IMR-90 (cell line): ENCODE measurements around the gene ADAMTS3. TPM values are rescaled to one million over a fixed set of nuclear protein-coding genes. Genes with fewer than 3 reads are reported as not detected.

Experiments used
- ATAC-seq: fragments of 200-7000 bp; cut with Tn5 transposase; 2 replicates; pipeline ENCODE4 v1.9.1; 2020; ENCODE audit warnings: low read depth, mild to moderate bottlenecking, moderate library complexity
- BruUV-seq: library from RNA; stranded (reverse); fragments of 400-500 nt; replicated peaks from 2 replicates; lab custom pipeline; 2021; lab: Mats Ljungman, UMichigan
- CTCF ChIA-PET: fragments of 300-600 bp; formaldehyde crosslinking; extraction: SDS; loops from one replicate; lab custom pipeline; 2021; ENCODE audit warnings: antibody characterized with exemption; lab: Yijun Ruan, JAX
- POLR2A ChIA-PET: fragments of 300-600 bp; sonication (Branson Sonifier 250); formaldehyde crosslinking; loops from one replicate; lab custom pipeline; 2022; ENCODE audit warnings: antibody characterized with exemption; ENCODE audit not compliant: unreplicated experiment; lab: Charles Lee
- DNase-seq: peaks from one replicate; pipeline ENCODE4 v3.0.0; 2013
- H2AFZ ChIP-seq: replicated peaks from 2 replicates; pipeline ENCODE3; 2013; ENCODE audit warnings: low read length, mild to moderate bottlenecking; ENCODE audit not compliant: poor library complexity
- H2AK5ac ChIP-seq: 2 replicates; pipeline ENCODE4 v1.6.1; 2013; ENCODE audit warnings: low read depth, low read length, inconsistent platforms
- H2AK9ac ChIP-seq: replicated peaks from 2 replicates; pipeline ENCODE3; 2013; ENCODE audit warnings: mild to moderate bottlenecking, low read depth, low read length, moderate library complexity; ENCODE audit not compliant: poor library complexity
- H2BK120ac ChIP-seq: 2 replicates; pipeline ENCODE4 v1.6.1; 2013; ENCODE audit warnings: low read depth, low read length, inconsistent platforms
- H2BK15ac ChIP-seq: 3 replicates; pipeline ENCODE4 v1.6.1; 2013; ENCODE audit warnings: low read depth, low read length, inconsistent platforms
- H2BK20ac ChIP-seq: 2 replicates; pipeline ENCODE4 v1.6.1; 2013; ENCODE audit warnings: low read depth, mild to moderate bottlenecking, inconsistent platforms, low read length, moderate library complexity
- H2BK5ac ChIP-seq: 2 replicates; pipeline ENCODE4 v1.6.1; 2013; ENCODE audit warnings: mild to moderate bottlenecking, low read depth, low read length, inconsistent platforms; ENCODE audit not compliant: poor library complexity, severe bottlenecking
- H3K14ac ChIP-seq: replicated peaks from 2 replicates; pipeline ENCODE4 v1.6.1; 2013; ENCODE audit warnings: low read depth, low read length, inconsistent platforms
- H3K18ac ChIP-seq: 2 replicates; pipeline ENCODE4 v1.6.1; 2013; ENCODE audit warnings: low read depth, low read length, control low read depth
- H3K23ac ChIP-seq: 2 replicates; pipeline ENCODE4 v1.6.1; 2013; ENCODE audit warnings: low read depth, low read length, inconsistent platforms
- H3K27ac ChIP-seq: 2 replicates; pipeline ENCODE4 v1.5.1; 2013; ENCODE audit warnings: mild to moderate bottlenecking, control low read depth, low read length; ENCODE audit not compliant: insufficient read depth
- H3K27me3 ChIP-seq: 2 replicates; pipeline ENCODE4 v1.6.1; 2013; ENCODE audit warnings: low read length; ENCODE audit not compliant: control insufficient read depth, insufficient read depth
- H3K36me3 ChIP-seq: 2 replicates; pipeline ENCODE4 v1.6.1; 2013; ENCODE audit warnings: low read length, mixed read lengths; ENCODE audit not compliant: control insufficient read depth, insufficient read depth
- H3K4ac ChIP-seq: 2 replicates; pipeline ENCODE4 v1.6.1; 2013; ENCODE audit warnings: low read depth, low read length, inconsistent platforms
- H3K4me1 ChIP-seq: 2 replicates; pipeline ENCODE4 v1.6.1; 2013; ENCODE audit warnings: low read length, mixed read lengths; ENCODE audit not compliant: control insufficient read depth, insufficient read depth
- H3K4me2 ChIP-seq: 2 replicates; pipeline ENCODE4 v1.6.1; 2013; ENCODE audit warnings: low read depth, mild to moderate bottlenecking, control low read depth, low read length, moderate library complexity
- H3K4me3 ChIP-seq: 2 replicates; pipeline ENCODE4 v1.5.1; 2013; ENCODE audit warnings: low read depth, mild to moderate bottlenecking, control low read depth, low read length, moderate library complexity; ENCODE audit not compliant: insufficient read depth
- H3K56ac ChIP-seq: 2 replicates; pipeline ENCODE4 v1.6.1; 2013; ENCODE audit warnings: low read length, inconsistent platforms; ENCODE audit not compliant: insufficient read depth; ENCODE audit errors: extremely low read depth
- H3K79me1 ChIP-seq, 2 experiments: 2 replicates each; pipeline ENCODE4 v1.6.1; 2013; ENCODE audit warnings: low read length in 2 of 2, inconsistent platforms in 1 of 2, low read depth in 1 of 2
- H3K9ac ChIP-seq: 2 replicates; pipeline ENCODE4 v1.6.1; 2013; ENCODE audit warnings: low read depth, low read length, control low read depth
- H3K9me1 ChIP-seq: 2 replicates; pipeline ENCODE4 v1.6.1; 2013; ENCODE audit warnings: low read length, inconsistent platforms; ENCODE audit not compliant: insufficient read depth
- H3K9me3 ChIP-seq: 2 replicates; pipeline ENCODE4 v1.6.1; 2013; ENCODE audit warnings: low read length; ENCODE audit not compliant: control insufficient read depth, insufficient read depth
- H4K20me1 ChIP-seq: 2 replicates; pipeline ENCODE4 v1.6.1; 2013; ENCODE audit warnings: low read length, inconsistent platforms; ENCODE audit not compliant: insufficient read depth
- H4K5ac ChIP-seq: 2 replicates; pipeline ENCODE4 v1.6.1; 2013; ENCODE audit warnings: mild to moderate bottlenecking, low read depth, low read length, control low read depth
- H4K8ac ChIP-seq, 2 experiments: 2 replicates each; pipeline ENCODE4 v1.6.1; 2013; ENCODE audit warnings: low read depth in 2 of 2, low read length in 2 of 2, control low read depth in 1 of 2, inconsistent platforms in 1 of 2
- H4K91ac ChIP-seq: 2 replicates; pipeline ENCODE4 v1.6.1; 2013; ENCODE audit warnings: low read depth, low read length, inconsistent platforms; ENCODE audit not compliant: insufficient read depth
- BHLHE40 ChIP-seq: fragments of 150-350 bp; IDR thresholded peaks from 2 replicates; pipeline ENCODE4 v1.6.1; 2016; ENCODE audit warnings: mild to moderate bottlenecking, low read depth, low read length
- CEBPB ChIP-seq: IDR thresholded peaks from 2 replicates; pipeline ENCODE4 v1.6.1; 2012; ENCODE audit warnings: low read depth, low read length, improper control_type of control experiment
- CHD1 ChIP-seq: IDR thresholded peaks from 2 replicates; pipeline ENCODE4 v1.6.1; 2012; ENCODE audit warnings: low read depth, low read length, improper control_type of control experiment
- FOS ChIP-seq: fragments of 150-350 bp; IDR thresholded peaks from 2 replicates; pipeline ENCODE4 v1.6.1; 2016; ENCODE audit warnings: low read depth, low read length
- MAFK ChIP-seq: IDR thresholded peaks from 2 replicates; pipeline ENCODE4 v1.6.1; 2012; ENCODE audit warnings: low read depth, low read length, improper control_type of control experiment
- MAZ ChIP-seq: IDR thresholded peaks from 2 replicates; pipeline ENCODE4 v1.6.1; 2012; ENCODE audit warnings: low read depth, mild to moderate bottlenecking, low read length, improper control_type of control experiment, moderate library complexity, borderline replicate concordance
- MXI1 ChIP-seq: IDR thresholded peaks from 2 replicates; pipeline ENCODE4 v1.6.1; 2012; ENCODE audit warnings: low read depth, mild to moderate bottlenecking, low read length, moderate library complexity, borderline replicate concordance
- NFE2L2 ChIP-seq: fragments of 150-350 bp; IDR thresholded peaks from 2 replicates; pipeline ENCODE4 v1.6.1; 2016; ENCODE audit warnings: low read depth, mild to moderate bottlenecking, low read length
- POLR2A ChIP-seq: IDR thresholded peaks from 2 replicates; pipeline ENCODE4 v1.6.1; 2012; ENCODE audit warnings: mild to moderate bottlenecking, low read depth, low read length
- RAD21 ChIP-seq: IDR thresholded peaks from 2 replicates; pipeline ENCODE4 v1.6.1; 2012; ENCODE audit warnings: low read length, improper control_type of control experiment
- RCOR1 ChIP-seq: IDR thresholded peaks from 2 replicates; pipeline ENCODE4 v1.6.1; 2012; ENCODE audit warnings: mild to moderate bottlenecking, low read length, improper control_type of control experiment; ENCODE audit not compliant: insufficient replicate concordance
- RFX5 ChIP-seq: IDR thresholded peaks from 2 replicates; pipeline ENCODE4 v1.8.0; 2012; ENCODE audit warnings: low read depth, mild to moderate bottlenecking, low read length, moderate library complexity
- SMC3 ChIP-seq: fragments of 150-350 bp; IDR thresholded peaks from 2 replicates; pipeline ENCODE4 v1.6.1; 2016; ENCODE audit warnings: low read depth, mild to moderate bottlenecking, antibody characterized with exemption, low read length, moderate library complexity
- WGBS, 2 experiments: methylation state at CpG; one replicate each; pipeline versions ENCODE4 v1.1.5 to v1.1.7; 2013; ENCODE audit warnings: missing lambda C conversion rate in 2 of 2; ENCODE audit not compliant: insufficient read length in 1 of 2; ENCODE audit errors: extremely low coverage in 2 of 2; 5-methylcytosine and 5-hydroxymethylcytosine counted together
- dilution Hi-C: fragments of 300-500 bp; cut with HindIII; formaldehyde crosslinking; loops from one replicate; pipeline ENCODE4 v1.14.3; 2018; ENCODE audit warnings: low sequenced_read_pairs; ENCODE audit not compliant: unreplicated experiment
- in situ Hi-C: fragments of 300-500 bp; cut with MboI; formaldehyde crosslinking; loops from 3 replicates; pipeline ENCODE4 v1.14.3; 2019; ENCODE audit warnings: low sequenced_read_pairs, inconsistent platforms, mixed read lengths
- intact Hi-C: fragments of 100-400 bp; cut with micrococcal nuclease; formaldehyde crosslinking; loops from 2 replicates; pipeline ENCODE4 v1.10.0; 2022
- polyA plus RNA-seq, 3 experiments: library from polyadenylated mRNA; depleted of rRNA; stranded (reverse); fragments of >200 nt; gene quantifications; 2 replicates each; pipeline ENCODE4 v1.2.3, GENCODE V29; 2012; ENCODE audit warnings: low replicate concordance in 1 of 3
- total RNA-seq: library from RNA; depleted of rRNA; stranded (reverse); fragments of >200 nt; gene quantifications from 2 replicates; pipeline ENCODE4 v1.2.3, GENCODE V29; 2012
- TF ChIP-seq, protein P1 (sequence below): fragments of 150-350 bp; IDR thresholded peaks from 2 replicates; pipeline ENCODE4 v1.6.1; 2016; ENCODE audit warnings: low read depth, mild to moderate bottlenecking, low read length, moderate library complexity, borderline replicate concordance
- TF ChIP-seq, protein P2 (sequence below): conservative IDR thresholded peaks from 2 replicates; pipeline ENCODE4 v1.5.1; 2012; ENCODE audit warnings: mild to moderate bottlenecking, low read depth, low read length, improper control_type of control experiment
- TF ChIP-seq, protein P3 (sequence below): fragments of 150-350 bp; IDR thresholded peaks from 2 replicates; pipeline ENCODE4 v1.6.1; 2017; ENCODE audit warnings: mild to moderate bottlenecking, antibody characterized with exemption, low read length, low read depth

The ADAMTS3 gene
- total and polyA plus RNA-seq, 2 of the 4 experiments (the other 2 are of a cell fraction), result 0.68 to 2.9 TPM

DNA sequence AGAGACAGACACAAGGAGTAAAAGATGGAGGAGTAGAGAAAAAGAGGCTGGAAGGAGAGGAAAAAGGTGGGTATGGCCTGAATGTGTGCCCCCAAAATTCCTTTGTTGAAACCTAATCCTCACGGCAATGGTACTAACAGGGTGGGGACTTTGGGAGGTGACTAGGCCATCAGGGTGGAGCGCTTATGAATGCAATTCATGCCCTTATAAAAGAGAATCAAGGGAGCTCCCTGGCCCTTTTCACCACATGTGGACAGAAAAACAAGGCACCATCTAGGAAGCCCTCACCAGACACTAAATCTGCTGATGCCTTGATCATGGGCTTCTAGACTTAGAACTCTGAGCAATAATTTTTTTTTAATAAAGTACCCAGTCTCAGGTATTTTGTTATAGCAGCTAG lies 282.1 kb downstream of the ADAMTS3 start:
- Histone ChIP-seq H2AFZ (no peak overlapping the region), H4K8ac (no peak overlapping the region), H2AK5ac (no peak overlapping the region), H3K9me3 (no peaks in the 10 kb centered on the region), H3K4me1 (no peaks in the 10 kb centered on the region), H3K27me3 (no peaks in the 10 kb centered on the region), H2BK120ac (no peak overlapping the region), H3K56ac (no peak overlapping the region), H3K23ac (no peak overlapping the region; the same call in 1 of the 2 replicates), H3K36me3 (no peaks in the 10 kb centered on the region), H3K14ac (no peak overlapping the region), H3K79me1 (no peaks in the 10 kb centered on the region), H2BK15ac (no peak overlapping the region), H3K27ac (no peak overlapping the region), H2BK5ac (no peak overlapping the region), H4K20me1 (no peaks in the 10 kb centered on the region), H2BK20ac (no peak overlapping the region), H4K5ac (no peak overlapping the region), H4K91ac (no peak overlapping the region), H3K4ac (no peak overlapping the region), H3K4me3 (no peak overlapping the region), H3K18ac (no peak overlapping the region), H2AK9ac (no peak overlapping the region), H3K9me1 (no peaks in the 10 kb centered on the region), H3K4me2 (no peak overlapping the region), H3K9ac (no peak overlapping the region)
- no TSS peak for BruUV-seq
- DNase-seq (no peak), ATAC-seq (no peak)
- intact Hi-C loops, result loop anchor here (2.0 kb wide), 1 partner anchor 554 kb away; no protein-coding TSS in a partner anchor
- ChIA-PET CTCF (interaction anchor here (0.8 kb wide), 1 partner anchor 16 kb away, joined by 3 read pairs; no protein-coding TSS in a partner anchor), POLR2A (no interaction called here)
- dilution Hi-C loops, result no loop called here
- TF ChIP-seq MXI1 (no peak), POLR2A (no peak), MAFK (no peak), MAZ (no peak), RFX5 (no peak), FOS (no peak), RAD21 (no peak), BHLHE40 (no peak), CHD1 (no peak), NFE2L2 (no peak), RCOR1 (no peak), SMC3 (no peak), CEBPB (no peak)
- TF ChIP-seq, protein P1, sequence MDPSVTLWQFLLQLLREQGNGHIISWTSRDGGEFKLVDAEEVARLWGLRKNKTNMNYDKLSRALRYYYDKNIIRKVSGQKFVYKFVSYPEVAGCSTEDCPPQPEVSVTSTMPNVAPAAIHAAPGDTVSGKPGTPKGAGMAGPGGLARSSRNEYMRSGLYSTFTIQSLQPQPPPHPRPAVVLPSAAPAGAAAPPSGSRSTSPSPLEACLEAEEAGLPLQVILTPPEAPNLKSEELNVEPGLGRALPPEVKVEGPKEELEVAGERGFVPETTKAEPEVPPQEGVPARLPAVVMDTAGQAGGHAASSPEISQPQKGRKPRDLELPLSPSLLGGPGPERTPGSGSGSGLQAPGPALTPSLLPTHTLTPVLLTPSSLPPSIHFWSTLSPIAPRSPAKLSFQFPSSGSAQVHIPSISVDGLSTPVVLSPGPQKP, result no peak
- TF ChIP-seq, protein P2, sequence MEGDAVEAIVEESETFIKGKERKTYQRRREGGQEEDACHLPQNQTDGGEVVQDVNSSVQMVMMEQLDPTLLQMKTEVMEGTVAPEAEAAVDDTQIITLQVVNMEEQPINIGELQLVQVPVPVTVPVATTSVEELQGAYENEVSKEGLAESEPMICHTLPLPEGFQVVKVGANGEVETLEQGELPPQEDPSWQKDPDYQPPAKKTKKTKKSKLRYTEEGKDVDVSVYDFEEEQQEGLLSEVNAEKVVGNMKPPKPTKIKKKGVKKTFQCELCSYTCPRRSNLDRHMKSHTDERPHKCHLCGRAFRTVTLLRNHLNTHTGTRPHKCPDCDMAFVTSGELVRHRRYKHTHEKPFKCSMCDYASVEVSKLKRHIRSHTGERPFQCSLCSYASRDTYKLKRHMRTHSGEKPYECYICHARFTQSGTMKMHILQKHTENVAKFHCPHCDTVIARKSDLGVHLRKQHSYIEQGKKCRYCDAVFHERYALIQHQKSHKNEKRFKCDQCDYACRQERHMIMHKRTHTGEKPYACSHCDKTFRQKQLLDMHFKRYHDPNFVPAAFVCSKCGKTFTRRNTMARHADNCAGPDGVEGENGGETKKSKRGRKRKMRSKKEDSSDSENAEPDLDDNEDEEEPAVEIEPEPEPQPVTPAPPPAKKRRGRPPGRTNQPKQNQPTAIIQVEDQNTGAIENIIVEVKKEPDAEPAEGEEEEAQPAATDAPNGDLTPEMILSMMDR, result no peak
- TF ChIP-seq, protein P3, sequence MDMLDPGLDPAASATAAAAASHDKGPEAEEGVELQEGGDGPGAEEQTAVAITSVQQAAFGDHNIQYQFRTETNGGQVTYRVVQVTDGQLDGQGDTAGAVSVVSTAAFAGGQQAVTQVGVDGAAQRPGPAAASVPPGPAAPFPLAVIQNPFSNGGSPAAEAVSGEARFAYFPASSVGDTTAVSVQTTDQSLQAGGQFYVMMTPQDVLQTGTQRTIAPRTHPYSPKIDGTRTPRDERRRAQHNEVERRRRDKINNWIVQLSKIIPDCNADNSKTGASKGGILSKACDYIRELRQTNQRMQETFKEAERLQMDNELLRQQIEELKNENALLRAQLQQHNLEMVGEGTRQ, result no peak
- 100% methylated on average over 1 of the region's 2 CpGs; no CpG with 5 or more reads in 1 of the 2 experiments for WGBS, 2 experiments
- in situ Hi-C loops, result no loop called here
